H1 (cell line): Measurements from ENCODE around the gene ST6GALNAC3. TPM values are rescaled to one million over a fixed set of nuclear protein-coding genes. Genes with fewer than 3 reads are reported as not detected.

ENCODE experiments used
- CBX5 ChIP-seq: fragments of 300-800, 300-1000 bp; sonication (generic); IDR thresholded peaks from 2 replicates; pipeline ENCODE4 v1.7.1; 2016; ENCODE audit warnings: antibody characterized with exemption, low read length, low read depth
- polyA plus RNA-seq, 7 experiments: library from polyadenylated mRNA; depleted of rRNA in 3 of 7; stranded (reverse) in 5 of 7; unstranded in 2 of 7; fragments of >200 nt in 5 of 7; fragments of 200-250 nt in 2 of 7; gene quantifications; 1 replicate in 5 of 7; 2 replicates in 1 of 7; 4 replicates in 1 of 7; pipeline versions ENCODE4 v1.2.1 to v1.2.3, GENCODE V29; 2011 to 2013; ENCODE audit warnings: missing spikeins in 2 of 7, mixed read lengths in 2 of 7
- total RNA-seq: library from RNA; stranded (reverse); fragmentation: NEBNext Ultra II Directional; extraction: Animal tissue kit (Norgen Biotek cat#: 25700); gene quantifications from 2 replicates; pipeline ENCODE4 v1.2.1, GENCODE V29; 2021

ST6GALNAC3 gene
- total and polyA plus RNA-seq, 2 of the 8 experiments (the other 6 are each of a cell fraction or from before 2014, with no cell fraction given), result 4.9 to 19.0 TPM

- no peak for TF ChIP-seq CBX5
Observed at GRCh38 chr1:76203127-76203526, 128.6 kb downstream of the ST6GALNAC3 start (continued).
